WERI-Rb-1 (cell line): ENCODE measurements around the gene FRMD4A.
"Not testable (repeated sequence)": the region's sequence is repeated elsewhere in the genome, so short reads cannot be mapped to it uniquely, and the experiment has no call there.

Experiments
- DNase-seq: peaks from one replicate; pipeline ENCODE4 v3.0.0-alpha.2; 2020
- H3K27ac ChIP-seq: fragments of 250-450 bp; sonication (Bioruptor Pico); 2 replicates; pipeline ENCODE4 v1.5.1; 2020; ENCODE audit warnings: mild to moderate bottlenecking, moderate library complexity
- H3K27me3 ChIP-seq: fragments of 250-450 bp; sonication (Bioruptor Pico); 2 replicates; pipeline ENCODE4 v1.5.1; 2021; ENCODE audit warnings: mild to moderate bottlenecking, low read depth, moderate library complexity; ENCODE audit not compliant: insufficient read depth, severe bottlenecking
- H3K36me3 ChIP-seq: fragments of 250-450 bp; sonication (Bioruptor Pico); 2 replicates; pipeline ENCODE4 v1.5.1; 2020; ENCODE audit warnings: mild to moderate bottlenecking, moderate library complexity
- H3K4me3 ChIP-seq: 2 replicates; pipeline ENCODE4 v1.5.1; 2011; ENCODE audit warnings: low read depth, mild to moderate bottlenecking, control low read depth, low read length
- H3K9me3 ChIP-seq: fragments of 250-450 bp; sonication (Bioruptor Pico); 2 replicates; pipeline ENCODE4 v1.5.1; 2021; ENCODE audit warnings: mild to moderate bottlenecking, moderate library complexity; ENCODE audit not compliant: severe bottlenecking
- CTCF ChIP-seq: IDR thresholded peaks from 2 replicates; pipeline ENCODE4 v1.5.1; 2011; ENCODE audit warnings: low read depth, mild to moderate bottlenecking, control low read depth, inconsistent platforms, low read length

FRMD4A gene

DNA sequence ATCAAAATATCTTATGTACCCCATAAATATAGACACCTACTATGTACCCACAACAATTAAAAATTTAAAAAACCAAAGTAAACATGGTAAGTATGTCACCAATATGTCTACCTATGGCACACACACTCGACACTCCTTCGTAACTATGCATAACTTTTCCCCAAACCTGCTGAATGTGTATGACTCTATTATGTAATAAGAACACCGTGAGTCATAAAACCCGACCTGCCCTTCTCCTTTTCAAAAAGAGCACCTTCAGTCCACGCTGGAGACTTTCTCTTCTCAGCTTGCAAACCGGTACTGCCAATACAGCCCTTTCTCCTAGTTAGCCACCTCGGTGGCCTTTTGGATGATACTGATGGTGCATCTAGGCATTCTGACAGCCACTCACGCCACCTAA lies 557.7 kb downstream of the FRMD4A start:
- no peak for TF ChIP-seq CTCF

GRCh38 chr10:13771992-13772391 lies 558.7 kb downstream of the FRMD4A start:
- no peaks in the 10 kb centered on the region for H3K36me3 ChIP-seq
- H3K27me3 ChIP-seq: no peaks in the 10 kb centered on the region
- no peak overlapping the region for H3K27ac ChIP-seq
- H3K4me3 ChIP-seq: no peak overlapping the region
- TF ChIP-seq CTCF: no peak
- DNase-seq: no peak
- no peaks in the 10 kb centered on the region for H3K9me3 ChIP-seq

More for the DNA sequence above, 557.7 kb downstream of the FRMD4A start:
- DNase-seq: no peak
- H3K9me3 ChIP-seq: no peaks in the 10 kb centered on the region
- no peaks in the 10 kb centered on the region for H3K36me3 ChIP-seq
- no peak overlapping the region for H3K27ac ChIP-seq
- no peak overlapping the region for H3K4me3 ChIP-seq
- no peaks in the 10 kb centered on the region for H3K27me3 ChIP-seq

- no peak overlapping the region for H3K27ac ChIP-seq
- no peaks in the 10 kb centered on the region for H3K36me3 ChIP-seq
- no peaks in the 10 kb centered on the region for H3K27me3 ChIP-seq
Measured at GRCh38 chr10:13770760-13771493, 559.8 kb downstream of the FRMD4A start.

GRCh38 chr10:13769946-13770345 lies 560.8 kb downstream of the FRMD4A start:
- Histone ChIP-seq H3K36me3 (no peaks in the 10 kb centered on the region), H3K9me3 (no peaks in the 10 kb centered on the region), H3K4me3 (no peak overlapping the region), H3K27ac (no peak overlapping the region), H3K27me3 (no peaks in the 10 kb centered on the region)
- DNase-seq: no peak
- TF ChIP-seq CTCF: no peak

More at GRCh38 chr10:13770760-13771493, 559.8 kb downstream of the FRMD4A start:
- H3K4me3 ChIP-seq: no peak overlapping the region
- no peak for DNase-seq
- no peaks in the 10 kb centered on the region for H3K9me3 ChIP-seq
- TF ChIP-seq CTCF: no peak

DNA sequence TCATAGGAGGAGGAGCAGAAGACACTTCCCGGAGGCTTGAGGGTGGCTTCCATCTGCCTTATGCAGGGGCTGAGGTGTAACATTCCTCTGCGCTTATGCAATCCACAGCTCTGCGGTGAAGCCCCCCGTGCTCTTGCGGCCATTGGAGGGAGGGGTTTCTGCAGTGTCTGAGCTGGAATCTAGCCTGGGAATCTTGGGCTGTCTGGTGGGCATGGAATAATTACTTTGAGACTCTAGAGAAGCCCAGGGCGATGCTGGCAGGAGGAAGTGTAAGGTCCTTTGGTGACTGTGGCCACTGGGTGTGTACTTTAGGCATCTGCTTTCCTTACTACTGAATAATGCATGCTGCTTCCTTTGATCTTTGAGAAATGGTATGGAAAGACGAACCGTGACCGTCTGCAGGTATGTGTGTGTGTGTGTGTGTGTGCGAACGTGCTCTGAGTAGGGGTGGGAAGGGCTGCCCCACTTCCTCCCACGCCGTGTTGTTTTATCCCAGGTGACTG lies 563.0 kb downstream of the FRMD4A start:
- DNase-seq: no peak
- Histone ChIP-seq H3K36me3 (no peaks in the 10 kb centered on the region), H3K9me3 (no peaks in the 10 kb centered on the region), H3K4me3 (no peak overlapping the region), H3K27me3 (no peaks in the 10 kb centered on the region), H3K27ac (no peak overlapping the region)
- TF ChIP-seq CTCF: no peak

GRCh38 chr10:13767148-13767547 lies 563.6 kb downstream of the FRMD4A start:
- H3K4me3 ChIP-seq, DNase-seq, H3K27ac ChIP-seq, H3K36me3 ChIP-seq, H3K27me3 ChIP-seq, H3K9me3 ChIP-seq: not testable (repeated sequence)
